Endothelial cell of umbilical vein (primary cell): ENCODE measurements around the gene BIN1. TPM values are rescaled to one million over a fixed set of nuclear protein-coding genes. Genes with fewer than 3 reads are reported as not detected.

Experiments used
- BruUV-seq: library from RNA; stranded (reverse); fragments of 400-500 nt; replicated peaks from 2 replicates; lab custom pipeline; 2021; lab: Mats Ljungman, UMichigan
- CTCF ChIA-PET: fragments of 300-600, 350-600 bp; sonication (Branson Sonifier 250); formaldehyde crosslinking; loops from one replicate; lab custom pipeline; 2021; ENCODE audit warnings: antibody characterized with exemption, inconsistent platforms; lab: Charles Lee
- POLR2A ChIA-PET: fragments of 300-600, 350-600 bp; sonication (Branson Sonifier 250); formaldehyde crosslinking; loops from one replicate; lab custom pipeline; 2021; ENCODE audit warnings: antibody characterized with exemption, inconsistent platforms; lab: Charles Lee
- DNase-seq: peaks from one replicate; pipeline ENCODE4 v3.0.0-alpha.2; 2011; ENCODE audit warnings: low read depth, low spot score
- FAIRE-seq: peaks from 2 replicates; lab custom pipeline; 2011; peaks lifted over from hg19 to GRCh38; lab: Jason Lieb, UNC
- H2AFZ ChIP-seq: 2 replicates; pipeline ENCODE4 v1.6.0; 2012; ENCODE audit warnings: low read depth, low read length, control low read depth, inconsistent platforms
- H3K27ac ChIP-seq: 2 replicates; pipeline ENCODE4 v1.5.1; 2011; ENCODE audit warnings: low read depth, mild to moderate bottlenecking, control low read depth, low read length, moderate library complexity; ENCODE audit not compliant: insufficient read depth
- H3K27me3 ChIP-seq, 2 experiments: 2 replicates each; pipeline versions ENCODE4 v1.6.0 to v1.6.1; 2011; ENCODE audit warnings: low read length in 2 of 2, mixed read lengths in 1 of 2; ENCODE audit not compliant: control insufficient read depth in 2 of 2, insufficient read depth in 2 of 2
- H3K36me3 ChIP-seq, 2 experiments: 2 replicates in 1 of 2; 3 replicates in 1 of 2; pipeline ENCODE4 v1.5.1; 2011; ENCODE audit warnings: low read length in 2 of 2, mild to moderate bottlenecking in 1 of 2, moderate library complexity in 1 of 2; ENCODE audit not compliant: control insufficient read depth in 2 of 2, insufficient read depth in 2 of 2; ENCODE audit errors: extremely low read depth in 1 of 2
- H3K4me1 ChIP-seq: 3 replicates; pipeline ENCODE4 v1.5.1; 2011; ENCODE audit warnings: mild to moderate bottlenecking, low read length; ENCODE audit not compliant: control insufficient read depth, insufficient read depth; ENCODE audit errors: extremely low read depth
- H3K4me2 ChIP-seq: 2 replicates; pipeline ENCODE4 v1.6.1; 2011; ENCODE audit warnings: low read length, control low read depth, mixed read lengths; ENCODE audit not compliant: insufficient read depth
- H3K4me3 ChIP-seq, 3 experiments: fragments of 200-600 bp in 1 of 3; sonication (generic), shearing (Covaris generic) in 1 of 3; replicated peaks in 1 of 3; 2 replicates each; pipeline ENCODE4 v1.5.1; 2011 to 2016; ENCODE audit warnings: control low read depth in 3 of 3, low read length in 3 of 3, mild to moderate bottlenecking in 2 of 3, inconsistent platforms in 1 of 3, low read depth in 1 of 3, moderate library complexity in 1 of 3; ENCODE audit not compliant: insufficient read depth in 1 of 3
- H3K79me2 ChIP-seq: 2 replicates; pipeline ENCODE4 v1.6.0; 2012; ENCODE audit warnings: low read length, inconsistent platforms; ENCODE audit not compliant: control insufficient read depth, insufficient read depth
- H3K9ac ChIP-seq: replicated peaks from 2 replicates; pipeline ENCODE3; 2011; ENCODE audit warnings: low read length, control low read depth; ENCODE audit not compliant: insufficient read depth; ENCODE audit errors: extremely low read depth
- H3K9me1 ChIP-seq: replicated peaks from 3 replicates; pipeline ENCODE4 v1.6.0; 2011; ENCODE audit warnings: mild to moderate bottlenecking, low read length; ENCODE audit not compliant: control insufficient read depth, insufficient read depth; ENCODE audit errors: extremely low read depth
- H3K9me3 ChIP-seq: replicated peaks from 2 replicates; pipeline ENCODE4 v1.5.1; 2012; ENCODE audit warnings: low read length, inconsistent platforms; ENCODE audit not compliant: control insufficient read depth, insufficient read depth
- H4K20me1 ChIP-seq: replicated peaks from 2 replicates; pipeline ENCODE3; 2011; ENCODE audit warnings: mild to moderate bottlenecking, low read length; ENCODE audit not compliant: control insufficient read depth, insufficient read depth; ENCODE audit errors: extremely low read depth
- CTCF ChIP-seq, 2 donors: IDR thresholded peaks; 1 replicate in 1 of 2; 2 replicates in 1 of 2; pipeline ENCODE4 v1.5.1; 2011; ENCODE audit warnings: low read length in 2 of 2, mild to moderate bottlenecking in 2 of 2, moderate library complexity in 2 of 2, control low read depth in 1 of 2, inconsistent platforms in 1 of 2, low read depth in 1 of 2; ENCODE audit not compliant: insufficient read depth in 1 of 2; ENCODE audit errors: extremely low read depth in 1 of 2
- EZH2 ChIP-seq: IDR thresholded peaks from 2 replicates; pipeline ENCODE4 v1.6.1; 2012; ENCODE audit warnings: borderline replicate concordance, low read depth, mild to moderate bottlenecking, moderate library complexity, low read length, inconsistent platforms; ENCODE audit not compliant: severe bottlenecking
- FOS ChIP-seq: IDR thresholded peaks from 2 replicates; pipeline ENCODE4 v1.6.1; 2011; ENCODE audit warnings: mild to moderate bottlenecking, low read length, moderate library complexity, borderline replicate concordance; ENCODE audit not compliant: insufficient read depth
- GATA2 ChIP-seq: IDR thresholded peaks from 2 replicates; pipeline ENCODE4 v1.7.0; 2011; ENCODE audit warnings: low read depth, mild to moderate bottlenecking, moderate library complexity, mixed read lengths, low read length; ENCODE audit not compliant: insufficient read length, insufficient read depth
- JUN ChIP-seq: IDR thresholded peaks from 2 replicates; pipeline ENCODE4 v1.6.1; 2011; ENCODE audit warnings: borderline replicate concordance, low read depth; ENCODE audit not compliant: insufficient read length, insufficient read depth
- MAX ChIP-seq: IDR thresholded peaks from 2 replicates; pipeline ENCODE4 v1.6.1; 2011; ENCODE audit not compliant: insufficient read depth, insufficient read length
- MYC ChIP-seq: IDR thresholded peaks from one replicate; pipeline ENCODE4 v1.6.1; 2011; ENCODE audit warnings: mild to moderate bottlenecking, low read depth, low read length
- POLR2A ChIP-seq: IDR thresholded peaks from 2 replicates; pipeline ENCODE4 v1.6.1; 2012; ENCODE audit warnings: low read depth, mild to moderate bottlenecking, control low read depth, low read length
- POLR2AphosphoS5 ChIP-seq: IDR thresholded peaks from 2 replicates; pipeline ENCODE4 v1.6.1; 2012; ENCODE audit warnings: low read depth, mild to moderate bottlenecking, control low read depth, low read length, moderate library complexity; ENCODE audit not compliant: insufficient read depth
- dilution Hi-C: fragments of 300-500 bp; cut with MboI; formaldehyde crosslinking; loops from one replicate; pipeline ENCODE4 v1.15.0; 2019; ENCODE audit warnings: low sequenced_read_pairs; ENCODE audit not compliant: extremely low pct_ligation_motif_present
- intact Hi-C: fragments of 100-400 bp; cut with micrococcal nuclease; formaldehyde crosslinking; loops from one replicate; pipeline ENCODE4 v1.10.0; 2022
- polyA plus RNA-seq, 4 experiments: library from polyadenylated mRNA; depleted of rRNA in 3 of 4; stranded (reverse) in 3 of 4; unstranded in 1 of 4; fragments of >200 nt; gene quantifications; 2 replicates each; pipeline versions ENCODE4 v1.2.1 to v1.2.3, GENCODE V29; 2011 to 2012; ENCODE audit warnings: missing spikeins in 1 of 4
- total RNA-seq: library from RNA; stranded (reverse); gene quantifications from 2 replicates; pipeline ENCODE4 v1.2.3, GENCODE V29; 2021

BIN1 gene
- total and polyA plus RNA-seq, 2 donors (not counting 3 experiments of a cell fraction or from before 2014, with no cell fraction given), result 26.3 to 36.9 TPM

- Histone ChIP-seq H3K9me1 (no peaks in the 10 kb centered on the region), H3K4me3 (no peak overlapping the region), H3K79me2 (no peaks in the 10 kb centered on the region), H3K27me3 (no peaks in the 10 kb centered on the region), H4K20me1 (no peaks in the 10 kb centered on the region), H3K36me3 (no peaks in the 10 kb centered on the region), H3K9ac (no peak overlapping the region), H2AFZ (no peak overlapping the region), H3K4me2 (no peak overlapping the region), H3K9me3 (no peaks in the 10 kb centered on the region), H3K27ac (no peak overlapping the region), H3K4me1 (peaks cover 21% of the 10 kb centered on the region)
- TF ChIP-seq MYC, result no peak
- TF ChIP-seq GATA2, result no peak
- TF ChIP-seq POLR2A, result no peak
- TF ChIP-seq POLR2AphosphoS5, result no peak
- TF ChIP-seq FOS, result no peak
- TF ChIP-seq CTCF (IDR thresholded peaks at IDR 0.05; ENCODE audit: extremely low read depth in 1 of 2, insufficient read depth in 1 of 2, low read depth in 1 of 2, low read length in 2 of 2), result no peak
- no peak for TF ChIP-seq JUN
- TF ChIP-seq MAX, result no peak
- no peak for TF ChIP-seq EZH2
- POLR2A ChIA-PET, result no interaction called here
- CTCF ChIA-PET, result interaction anchor here (1.5 kb wide), 1 partner anchor 24 kb away, joined by 4 read pairs; no protein-coding TSS in a partner anchor
- FAIRE-seq, result no peak
- no TSS peak for BruUV-seq
- dilution Hi-C loops (no loop called here), intact Hi-C loops (no loop called here)
- DNase-seq, result no peak
These were observed 15.1 kb downstream of the BIN1 start for GRCh38 chr2:127091886-127092285.
